Esophagus muscularis mucosa (tissue), 3 donors: Measurements from ENCODE around the gene MSI2.

Experiments used
- CTCF ChIP-seq, 3 experiments: fragments of 200-600 bp in 2 of 3; fragments of 450-650 bp in 1 of 3; sonication (generic) in 2 of 3; IDR thresholded peaks; one replicate each; pipeline ENCODE4 v1.5.1; 2017 to 2019; ENCODE audit warnings: antibody characterized with exemption in 3 of 3, mild to moderate bottlenecking in 2 of 3, moderate library complexity in 1 of 3
- EP300 ChIP-seq: sonication (generic); formaldehyde crosslinking; IDR thresholded peaks from one replicate; pipeline ENCODE4 v1.6.1; 2017; ENCODE audit warnings: antibody characterized with exemption

- TF ChIP-seq CTCF (IDR thresholded peaks at IDR 0.05) (no peak), EP300 (no peak)
These were observed 129.7 kb downstream of the MSI2 start for GRCh38 chr17:57385975-57386374.
